HEK293 (cell line): ENCODE results near the gene GJD4.

Source experiments
- CTCF ChIA-PET: fragments of 350-600 bp; formaldehyde crosslinking; extraction: SDS; loops from one replicate; lab custom pipeline; 2021; ENCODE audit warnings: antibody characterized with exemption; lab: Yijun Ruan, JAX
- POLR2A ChIA-PET: fragments of 300-600 bp; formaldehyde crosslinking; extraction: SDS; loops from one replicate; lab custom pipeline; 2020; ENCODE audit warnings: antibody characterized with exemption, inconsistent platforms; lab: Yijun Ruan, JAX
- H3K27ac ChIP-seq: fragments of 200-500 bp; sonication (Bioruptor generic); 2 replicates; pipeline ENCODE4 v1.5.1; 2014; ENCODE audit warnings: low read depth, low read length, control low read depth, inconsistent platforms; ENCODE audit errors: extremely low read depth
- H3K36me3 ChIP-seq, 2 experiments: fragments of 200-500 bp in 1 of 2; sonication (Bioruptor generic) in 1 of 2; 1 replicate in 1 of 2; 2 replicates in 1 of 2; pipeline ENCODE4 v1.5.1; 2014 to 2017; ENCODE audit warnings: inconsistent platforms in 2 of 2, low read length in 2 of 2; ENCODE audit not compliant: control insufficient read depth in 2 of 2, insufficient read depth in 1 of 2
- H3K4me1 ChIP-seq: fragments of 200-500 bp; sonication (Bioruptor generic); 2 replicates; pipeline ENCODE4 v1.5.1; 2014; ENCODE audit warnings: mild to moderate bottlenecking, low read length, inconsistent platforms; ENCODE audit not compliant: control insufficient read depth, insufficient read depth
- H3K4me3 ChIP-seq: 2 replicates; pipeline ENCODE4 v1.5.1; 2011; ENCODE audit warnings: low read depth, mild to moderate bottlenecking, control low read depth, low read length, moderate library complexity
- H3K9me3 ChIP-seq: fragments of 200-500 bp; sonication (Bioruptor generic); 2 replicates; pipeline ENCODE4 v1.5.1; 2014; ENCODE audit warnings: low read depth, low read length, inconsistent platforms; ENCODE audit not compliant: control insufficient read depth, insufficient read depth
- ATF2 ChIP-seq: fragments of 450-650 bp; formaldehyde crosslinking; IDR thresholded peaks from 2 replicates; pipeline ENCODE4 v1.5.1; 2016; ENCODE audit warnings: missing biosample characterization, missing genetic modification characterization, low read depth
- OSR2 ChIP-seq: fragments of 450-650 bp; formaldehyde crosslinking; IDR thresholded peaks from 2 replicates; pipeline ENCODE4 v1.5.1; 2016; ENCODE audit warnings: missing biosample characterization, missing genetic modification characterization
- PRDM2 ChIP-seq: fragments of 450-650 bp; formaldehyde crosslinking; IDR thresholded peaks from 2 replicates; pipeline ENCODE4 v1.5.1; 2016; ENCODE audit warnings: missing biosample characterization, missing genetic modification characterization, borderline replicate concordance
- REST ChIP-seq: fragments of 450-650 bp; formaldehyde crosslinking; IDR thresholded peaks from 2 replicates; pipeline ENCODE4 v1.5.1; 2016; ENCODE audit warnings: missing biosample characterization, missing genetic modification characterization
- SALL2 ChIP-seq: fragments of 450-650 bp; formaldehyde crosslinking; IDR thresholded peaks from 2 replicates; pipeline ENCODE4 v1.5.0; 2017; ENCODE audit warnings: missing biosample characterization, mild to moderate bottlenecking, missing genetic modification characterization, borderline replicate concordance
- TCF7L2 ChIP-seq: IDR thresholded peaks from 2 replicates; pipeline ENCODE4 v1.6.1; 2011; ENCODE audit warnings: low read depth, mild to moderate bottlenecking, inconsistent platforms, low read length, moderate library complexity, borderline replicate concordance
- WT1 ChIP-seq: fragments of 450-650 bp; formaldehyde crosslinking; IDR thresholded peaks from 2 replicates; pipeline ENCODE4 v1.5.1; 2016; ENCODE audit warnings: missing biosample characterization, missing genetic modification characterization
- ZNF146 ChIP-seq: fragments of 450-650 bp; formaldehyde crosslinking; IDR thresholded peaks from 2 replicates; pipeline ENCODE4 v1.5.1; 2016; ENCODE audit warnings: missing biosample characterization, missing genetic modification characterization
- ZNF175 ChIP-seq: fragments of 450-650 bp; formaldehyde crosslinking; IDR thresholded peaks from 2 replicates; pipeline ENCODE4 v1.5.1; 2016; ENCODE audit warnings: missing biosample characterization, missing genetic modification characterization
- ZNF239 ChIP-seq: fragments of 450-650 bp; formaldehyde crosslinking; IDR thresholded peaks from 2 replicates; pipeline ENCODE4 v1.5.1; 2016; ENCODE audit warnings: missing biosample characterization, missing genetic modification characterization
- ZNF24 ChIP-seq: fragments of 450-650 bp; formaldehyde crosslinking; IDR thresholded peaks from 2 replicates; pipeline ENCODE4 v1.5.1; 2016; ENCODE audit warnings: missing biosample characterization, missing genetic modification characterization
- ZNF266 ChIP-seq: fragments of 450-650 bp; formaldehyde crosslinking; IDR thresholded peaks from 2 replicates; pipeline ENCODE4 v1.5.1; 2016; ENCODE audit warnings: missing biosample characterization, missing genetic modification characterization, low read depth
- ZNF335 ChIP-seq: fragments of 450-650 bp; formaldehyde crosslinking; conservative IDR thresholded peaks from 2 replicates; pipeline ENCODE4 v1.5.1; 2016; ENCODE audit warnings: missing biosample characterization, missing genetic modification characterization
- ZNF341 ChIP-seq: fragments of 450-650 bp; formaldehyde crosslinking; IDR thresholded peaks from 2 replicates; pipeline ENCODE4; 2016; ENCODE audit warnings: low read depth, missing biosample characterization, missing genetic modification characterization
- ZNF473 ChIP-seq: fragments of 450-650 bp; formaldehyde crosslinking; IDR thresholded peaks from 2 replicates; pipeline ENCODE4 v1.5.1; 2017; ENCODE audit warnings: missing biosample characterization, missing genetic modification characterization
- ZNF514 ChIP-seq: fragments of 450-650 bp; formaldehyde crosslinking; IDR thresholded peaks from 2 replicates; pipeline ENCODE4 v1.5.1; 2016; ENCODE audit warnings: missing biosample characterization, missing genetic modification characterization
- ZNF548 ChIP-seq: fragments of 450-650 bp; formaldehyde crosslinking; IDR thresholded peaks from 2 replicates; pipeline ENCODE4 v1.5.1; 2016; ENCODE audit warnings: missing biosample characterization, missing genetic modification characterization
- ZNF555 ChIP-seq: fragments of 450-650 bp; formaldehyde crosslinking; conservative IDR thresholded peaks from 2 replicates; pipeline ENCODE4 v1.5.1; 2017; ENCODE audit warnings: missing biosample characterization, mild to moderate bottlenecking, missing genetic modification characterization, inconsistent platforms
- ZNF585B ChIP-seq: fragments of 450-650 bp; formaldehyde crosslinking; IDR thresholded peaks from 2 replicates; pipeline ENCODE4 v1.5.1; 2016; ENCODE audit warnings: missing biosample characterization, missing genetic modification characterization
- ZNF658 ChIP-seq: fragments of 450-650 bp; formaldehyde crosslinking; IDR thresholded peaks from 2 replicates; pipeline ENCODE4; 2016; ENCODE audit warnings: missing biosample characterization, missing genetic modification characterization
- ZNF692 ChIP-seq: fragments of 450-650 bp; formaldehyde crosslinking; IDR thresholded peaks from 2 replicates; pipeline ENCODE4 v1.5.1; 2016; ENCODE audit warnings: missing biosample characterization, missing genetic modification characterization
- ZNF791 ChIP-seq: fragments of 450-650 bp; formaldehyde crosslinking; IDR thresholded peaks from 2 replicates; pipeline ENCODE4 v1.5.1; 2016; ENCODE audit warnings: missing biosample characterization, missing genetic modification characterization
- ZNF792 ChIP-seq: fragments of 450-650 bp; formaldehyde crosslinking; IDR thresholded peaks from 2 replicates; pipeline ENCODE4 v1.5.1; 2016; ENCODE audit warnings: missing biosample characterization, missing genetic modification characterization

Gene GJD4

GRCh38 chr10:35631404-35631803, 26.3 kb downstream of the GJD4 start:
- H3K36me3 ChIP-seq, result no peaks in the 10 kb centered on the region
- H3K4me1 ChIP-seq, result no peaks in the 10 kb centered on the region
- CTCF ChIA-PET, result interaction anchor here (0.5 to 1.0 kb wide), 2 partner anchors 18 to 25 kb away, joined by 3 read pairs; no protein-coding TSS in a partner anchor
- POLR2A ChIA-PET, result no interaction called here
- TF ChIP-seq PRDM2 (tag by site-specific recombination), result no peak
- no peak for TF ChIP-seq ZNF548
- TF ChIP-seq ZNF473 (tag by site-specific recombination), result no peak
- no peak for TF ChIP-seq TCF7L2
- TF ChIP-seq ZNF175 (tag by site-specific recombination), result no peak
- TF ChIP-seq ZNF341, result no peak
- no peak for TF ChIP-seq ZNF514
- TF ChIP-seq ZNF791 (tag by site-specific recombination), result no peak
- TF ChIP-seq ZNF555 (tag by site-specific recombination), result no peak
- TF ChIP-seq ATF2 (tag by site-specific recombination), result no peak
- TF ChIP-seq ZNF266, result no peak
- TF ChIP-seq ZNF24, result no peak
- no peak for TF ChIP-seq OSR2 (tag by site-specific recombination)
- no peak for TF ChIP-seq ZNF585B (tag by site-specific recombination)
- no peak for TF ChIP-seq SALL2 (tag by site-specific recombination)
- TF ChIP-seq ZNF692 (tag by site-specific recombination), result no peak
- TF ChIP-seq ZNF658 (tag by site-specific recombination), result no peak
- no peaks in the 10 kb centered on the region for H3K9me3 ChIP-seq
- no peak overlapping the region for H3K27ac ChIP-seq
- no peak overlapping the region for H3K4me3 ChIP-seq

GRCh38 chr10:35632027-35632426, 26.9 kb downstream of the GJD4 start:
- Histone ChIP-seq H3K27ac (no peak overlapping the region), H3K36me3 (no peaks in the 10 kb centered on the region), H3K9me3 (no peaks in the 10 kb centered on the region), H3K4me1 (no peaks in the 10 kb centered on the region), H3K4me3 (no peak overlapping the region)
- POLR2A ChIA-PET, result no interaction called here
- CTCF ChIA-PET, result interaction anchor here (1.8 to 2.4 kb wide), 2 partner anchors 1093 to 1148 kb away, joined by 10 read pairs; no protein-coding TSS in a partner anchor
- TF ChIP-seq ZNF239 (tag by site-specific recombination), result no peak
- TF ChIP-seq ZNF335 (tag by site-specific recombination), result no peak
- TF ChIP-seq ZNF792 (tag by site-specific recombination), result no peak
- TF ChIP-seq ZNF692 (tag by site-specific recombination), result no peak
- TF ChIP-seq REST, result no peak
- no peak for TF ChIP-seq WT1
- no peak for TF ChIP-seq ZNF146
